Activated T-cell treated with anti-CD3 and anti-CD28 coated beads for 1 hour (primary cell): ENCODE data around the gene DEPP1.

Experiments
- DNase-seq: peaks from one replicate; pipeline ENCODE4 v3.0.0-alpha.2; 2020; ENCODE audit warnings: low read depth

The DEPP1 gene

GRCh38 chr10:44952779-44953231 lies 25.8 kb downstream of the DEPP1 start:
- DNase-seq: no peak

- DNase-seq: no peak
Measured at GRCh38 chr10:44951576-44952226, 26.9 kb downstream of the DEPP1 start.

GRCh38 chr10:44950326-44951225 lies 28.0 kb downstream of the DEPP1 start:
- no peak for DNase-seq

- no peak for DNase-seq
Measured at GRCh38 chr10:44949915-44950314, 28.7 kb downstream of the DEPP1 start.

- DNase-seq: no peak
Measured at GRCh38 chr10:44949127-44949802, 29.3 kb downstream of the DEPP1 start.

- no peak for DNase-seq
Measured at GRCh38 chr10:44948642-44949041, 30.0 kb downstream of the DEPP1 start.

- no peak for DNase-seq
Measured at GRCh38 chr10:44947371-44948152, 31.0 kb downstream of the DEPP1 start.

GRCh38 chr10:44946205-44946604 lies 32.4 kb downstream of the DEPP1 start:
- no peak for DNase-seq

- DNase-seq: no peak
Measured at GRCh38 chr10:44944354-44944753, 34.3 kb downstream of the DEPP1 start.

- DNase-seq: no peak
Measured at GRCh38 chr10:44939691-44940401, 38.8 kb downstream of the DEPP1 start.

- DNase-seq: no peak
Measured at GRCh38 chr10:44938956-44939355, 39.7 kb downstream of the DEPP1 start.

GRCh38 chr10:44937196-44938005 lies 41.2 kb downstream of the DEPP1 start:
- no peak for DNase-seq

GRCh38 chr10:44936314-44936975 lies 42.2 kb downstream of the DEPP1 start:
- DNase-seq: no peak

- no peak for DNase-seq
Measured at GRCh38 chr10:44935966-44936295, 42.7 kb downstream of the DEPP1 start.

GRCh38 chr10:44935201-44935965 lies 43.2 kb downstream of the DEPP1 start:
- no peak for DNase-seq

GRCh38 chr10:44934416-44935200 lies 44.0 kb downstream of the DEPP1 start:
- DNase-seq: no peak

GRCh38 chr10:44933451-44934321 lies 44.9 kb downstream of the DEPP1 start:
- no peak for DNase-seq
